HL-60/S4 treated with phorbol 12-myristate 13-acetate at 8.2 ng/mL for 4 days and 3 days (cell line): ENCODE data around the gene AQP7.
"Not testable (repeated sequence)": the region's sequence is repeated elsewhere in the genome, so short reads cannot be mapped to it uniquely, and the experiment has no call there.

Experiments
- in situ Hi-C: fragments of 300-500 bp; cut with MboI; formaldehyde crosslinking; loops from 2 replicates; pipeline ENCODE4 v1.15.0; 2022; ENCODE audit warnings: low sequenced_read_pairs

AQP7 gene

GRCh38 chr9:33375841-33376321 is 26.5 kb downstream of the AQP7 start:
- in situ Hi-C loops, result no loop called here

GRCh38 chr9:33375238-33375840 is 27.0 kb downstream of the AQP7 start:
- in situ Hi-C loops, result no loop called here

- in situ Hi-C loops, result no loop called here
These were observed 27.6 kb downstream of the AQP7 start for GRCh38 chr9:33374634-33375237.

- in situ Hi-C loops, result no loop called here
These were observed 28.2 kb downstream of the AQP7 start for GRCh38 chr9:33374190-33374589.

GRCh38 chr9:33372900-33373299 is 29.5 kb downstream of the AQP7 start:
- in situ Hi-C loops, result no loop called here

- in situ Hi-C loops, result no loop called here
These were observed 35.3 kb downstream of the AQP7 start for GRCh38 chr9:33366979-33367480.

GRCh38 chr9:33364814-33365213 is 37.6 kb downstream of the AQP7 start:
- in situ Hi-C loops, result not testable (repeated sequence)

GRCh38 chr9:33364127-33364526 is 38.2 kb downstream of the AQP7 start:
- in situ Hi-C loops, result no loop called here

- in situ Hi-C loops, result not testable (repeated sequence)
These were observed 43.7 kb downstream of the AQP7 start for GRCh38 chr9:33358641-33359040.

GRCh38 chr9:33355933-33356332 is 46.4 kb downstream of the AQP7 start:
- in situ Hi-C loops, result no loop called here

GRCh38 chr9:33354651-33355211 is 47.6 kb downstream of the AQP7 start:
- in situ Hi-C loops, result no loop called here

- in situ Hi-C loops, result no loop called here
These were observed 50.8 kb downstream of the AQP7 start for GRCh38 chr9:33351547-33351946.

- in situ Hi-C loops, result no loop called here
These were observed 52.1 kb downstream of the AQP7 start for GRCh38 chr9:33350310-33350709.

GRCh38 chr9:33349743-33350142 is 52.6 kb downstream of the AQP7 start:
- in situ Hi-C loops, result no loop called here

- in situ Hi-C loops, result no loop called here
These were observed 53.4 kb downstream of the AQP7 start for GRCh38 chr9:33348998-33349397.

GRCh38 chr9:33346564-33346963 is 55.8 kb downstream of the AQP7 start:
- in situ Hi-C loops, result no loop called here

GRCh38 chr9:33344145-33344544 is 58.2 kb downstream of the AQP7 start:
- in situ Hi-C loops, result no loop called here

GRCh38 chr9:33341182-33341581 is 61.2 kb downstream of the AQP7 start:
- in situ Hi-C loops, result no loop called here

- in situ Hi-C loops, result no loop called here
These were observed 62.2 kb downstream of the AQP7 start for GRCh38 chr9:33340186-33340585.
